ENCODE measurements around the gene MED15.

- no peak for TF ChIP-seq CTCF (IDR thresholded peaks at IDR 0.05 in 4 of 5, conservative IDR thresholded peaks at IDR 0.05 in 1 of 5)
- no peak for TF ChIP-seq POLR2A (IDR thresholded peaks at IDR 0.05)
Measured at GRCh38 chr22:20464912-20465758, 42.3 kb upstream of the MED15 start.

Data from gastrocnemius medialis (tissue), 4 donors.